ENCODE measurements around the gene ATG5.

Gene ATG5

GRCh38 chr6:106325336-106326178 lies at the start of gene ATG5:
Gene ATG5 (minus strand): TSS chr6:106325760. CDS start chr6:106316208, 9,552 bp downstream.
- intact Hi-C loops (cut with DNase I) = no loop called here
- peak; percentile 96 to 100 (median 99) for DNase-seq

DNA sequence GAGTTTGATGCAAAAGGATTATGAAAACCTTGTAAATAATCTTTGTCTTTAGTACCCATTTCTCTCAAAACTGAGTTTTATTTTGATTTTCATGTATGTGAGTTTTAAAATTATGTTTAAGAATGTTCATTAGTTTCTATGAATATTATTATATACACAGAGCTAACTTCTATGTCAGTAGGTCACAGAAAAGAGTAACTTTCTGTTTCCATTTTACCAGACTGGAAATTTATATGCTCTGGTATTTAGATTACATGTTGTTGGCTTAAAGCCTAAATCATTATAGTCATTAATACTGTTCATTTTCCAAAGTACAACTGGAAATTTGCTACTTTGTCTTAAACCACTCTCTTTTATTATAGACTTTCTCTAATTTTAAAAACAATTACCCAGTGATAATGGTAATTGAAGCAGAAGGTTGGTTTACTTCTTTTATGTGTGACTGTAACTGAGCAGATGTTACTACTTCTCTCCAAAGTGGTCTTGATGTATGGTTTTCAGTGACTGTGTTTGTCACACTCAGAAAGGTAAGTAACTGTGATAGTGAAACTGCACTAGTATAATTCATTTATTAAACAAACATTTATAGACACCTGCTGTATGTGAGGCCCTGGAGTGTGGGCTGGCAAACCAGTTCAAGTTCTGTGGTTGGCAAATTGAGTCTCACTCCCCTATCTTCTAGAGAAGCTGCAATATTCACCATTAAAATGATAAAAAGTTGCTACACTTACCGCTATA lies 48.1 kb upstream of the ATG5 start:
- intact Hi-C loops (cut with DNase I) = no loop called here
- no peak for DNase-seq

DNA sequence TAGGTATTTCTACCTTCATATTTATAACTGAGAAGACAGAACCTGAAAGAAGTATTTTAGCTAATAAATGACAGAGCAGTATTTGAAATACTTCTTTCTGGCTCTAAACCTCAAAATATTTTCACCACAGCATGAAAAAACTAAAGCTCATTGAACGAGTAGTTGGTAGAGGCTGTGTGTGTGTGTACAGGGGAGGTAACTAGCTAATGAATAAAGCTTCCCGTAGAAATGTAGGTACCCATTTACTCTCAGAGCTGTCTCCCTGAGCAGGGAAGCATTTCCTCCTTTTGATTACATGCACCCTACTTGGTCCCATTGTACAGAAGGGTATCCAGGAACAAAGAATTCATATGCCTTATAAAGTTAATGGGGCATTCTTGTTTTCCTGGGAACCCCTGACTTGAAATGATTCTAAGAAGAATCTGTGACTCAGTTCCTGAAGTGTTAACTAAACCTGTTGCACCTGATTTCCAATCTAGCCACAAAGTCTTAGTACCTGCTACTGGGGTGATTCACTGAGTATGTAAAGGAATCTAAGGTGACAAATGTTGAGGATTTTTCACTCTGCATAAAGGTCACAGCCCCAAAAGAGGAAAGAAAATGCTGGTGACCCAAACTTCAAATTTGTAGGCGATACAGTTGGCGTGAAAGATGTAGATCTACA lies 47.4 kb upstream of the ATG5 start:
- DNase-seq = no peak
- intact Hi-C loops (cut with DNase I) = no loop called here

DNA sequence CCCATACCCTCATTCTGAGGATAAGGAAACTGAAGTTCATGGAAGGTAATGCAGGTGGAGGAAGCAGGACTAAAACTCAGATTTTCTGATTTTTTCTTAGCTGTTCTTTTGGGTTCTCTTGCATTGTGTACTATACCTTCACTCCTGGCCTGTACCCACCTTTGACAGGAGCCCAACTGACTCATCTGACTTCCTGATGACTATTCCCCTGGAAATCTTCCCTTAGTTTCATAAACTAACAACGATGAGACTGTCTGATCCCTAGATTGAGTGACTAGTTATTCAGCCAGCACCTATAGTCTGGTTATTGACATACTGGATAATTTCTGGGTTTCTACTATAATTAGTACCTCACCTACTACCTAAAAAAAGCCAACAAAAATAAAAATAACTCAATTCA lies 45.1 kb upstream of the ATG5 start:
- DNase-seq = no peak
- intact Hi-C loops (cut with DNase I) = no loop called here

DNA sequence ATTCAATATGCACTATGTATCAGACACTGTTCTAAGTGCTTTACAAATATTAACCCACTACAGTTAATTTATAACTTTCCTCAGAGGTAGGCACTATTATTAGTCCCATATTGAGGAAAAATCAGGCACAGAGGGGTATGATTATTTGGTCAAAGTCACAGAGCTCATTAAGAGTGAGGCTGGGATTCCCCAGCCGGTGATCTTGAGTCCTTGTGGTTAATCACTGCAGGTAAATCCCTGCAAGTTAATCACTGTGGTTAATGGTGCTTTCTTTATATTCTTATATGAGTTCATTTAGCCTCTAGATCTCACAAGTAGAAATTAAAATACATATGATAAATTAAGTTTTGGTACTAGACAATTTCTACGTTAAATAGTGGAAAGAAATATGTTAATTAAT lies 44.2 kb upstream of the ATG5 start:
- intact Hi-C loops (cut with DNase I) = no loop called here
- no peak for DNase-seq

GRCh38 chr6:106363401-106364138 lies 38.0 kb upstream of the ATG5 start:
- no peak for DNase-seq
- intact Hi-C loops (cut with DNase I) = no loop called here

- peak in 10 of 42 donors; percentile 2 to 44 (median 10) for DNase-seq
Measured at GRCh38 chr6:106360989-106361430, 35.5 kb upstream of the ATG5 start.

GRCh38 chr6:106360410-106360988 lies 34.9 kb upstream of the ATG5 start, which contains the start of gene CRYBG1:
Gene CRYBG1 (plus strand): TSS chr6:106360717. CDS start chr6:106360909, 192 bp downstream.
- intact Hi-C loops (cut with DNase I) = no loop called here

More at GRCh38 chr6:106360989-106361430, 35.5 kb upstream of the ATG5 start:
- intact Hi-C loops (cut with DNase I) = no loop called here

DNA sequence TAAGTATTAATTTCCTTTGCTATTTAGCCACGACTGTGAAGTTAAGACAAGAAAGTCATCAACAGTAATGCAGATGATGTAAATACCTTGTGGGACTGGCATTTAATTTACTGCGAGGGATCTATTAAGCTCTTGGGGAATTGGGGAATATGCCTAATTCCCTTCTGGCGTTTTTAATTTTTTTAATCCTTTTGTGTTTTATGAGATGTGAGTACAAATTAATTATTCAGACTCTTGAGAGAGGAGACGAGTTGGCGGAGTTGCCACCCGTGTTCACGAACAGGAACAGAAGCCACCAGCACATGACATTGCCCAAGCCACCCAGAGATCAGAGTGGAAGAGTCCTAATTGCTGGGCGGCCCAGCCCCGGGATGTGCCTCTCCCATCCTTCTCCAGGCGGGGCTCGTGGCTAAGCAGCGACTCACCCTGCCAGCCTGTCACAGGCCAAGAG lies 34.4 kb upstream of the ATG5 start:
- intact Hi-C loops (cut with DNase I) = no loop called here
- peak in 1 of 42 donors; percentile 38 for DNase-seq

More at GRCh38 chr6:106360410-106360988, 34.9 kb upstream of the ATG5 start, which contains the start of gene CRYBG1:
- DNase-seq = peak in 40 of 42 donors; percentile 12 to 76 (median 52)

GRCh38 chr6:106356378-106356777 lies 30.8 kb upstream of the ATG5 start:
- intact Hi-C loops (cut with DNase I) = no loop called here
- no peak for DNase-seq

DNA sequence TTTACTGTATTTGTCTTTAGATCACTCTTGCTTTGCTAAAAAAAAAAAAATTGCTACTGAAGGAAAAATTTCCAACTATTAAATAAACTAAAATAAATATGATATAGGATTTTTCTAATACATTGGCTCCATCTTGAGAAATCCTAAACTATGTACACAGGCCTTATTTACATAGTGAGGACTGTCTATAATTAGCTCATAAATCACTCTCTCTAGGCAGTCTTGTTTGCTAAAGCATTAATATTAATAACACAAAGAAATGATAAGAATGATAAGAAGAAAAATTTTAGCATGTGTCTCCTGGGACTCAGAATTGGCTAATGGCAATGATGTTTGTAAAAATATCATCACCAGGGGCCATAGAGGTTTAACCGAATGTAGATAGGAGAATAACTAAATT lies 21.7 kb upstream of the ATG5 start:
- DNase-seq = no peak
- intact Hi-C loops (cut with DNase I) = no loop called here

GRCh38 chr6:106339334-106340029 lies 13.9 kb upstream of the ATG5 start:
- intact Hi-C loops (cut with DNase I) = loop anchor here (10.0 kb wide), 1 partner anchor 225 kb away; no protein-coding TSS in a partner anchor
- DNase-seq = peak in 41 of 42 donors; percentile 3 to 84 (median 54)

GRCh38 chr6:106334646-106335448 lies 9.3 kb upstream of the ATG5 start:
- intact Hi-C loops (cut with DNase I) = loop anchor here (10.0 kb wide), 1 partner anchor 230 kb away; no protein-coding TSS in a partner anchor
- DNase-seq = peak in 38 of 42 donors; percentile 7 to 69 (median 32)

DNA sequence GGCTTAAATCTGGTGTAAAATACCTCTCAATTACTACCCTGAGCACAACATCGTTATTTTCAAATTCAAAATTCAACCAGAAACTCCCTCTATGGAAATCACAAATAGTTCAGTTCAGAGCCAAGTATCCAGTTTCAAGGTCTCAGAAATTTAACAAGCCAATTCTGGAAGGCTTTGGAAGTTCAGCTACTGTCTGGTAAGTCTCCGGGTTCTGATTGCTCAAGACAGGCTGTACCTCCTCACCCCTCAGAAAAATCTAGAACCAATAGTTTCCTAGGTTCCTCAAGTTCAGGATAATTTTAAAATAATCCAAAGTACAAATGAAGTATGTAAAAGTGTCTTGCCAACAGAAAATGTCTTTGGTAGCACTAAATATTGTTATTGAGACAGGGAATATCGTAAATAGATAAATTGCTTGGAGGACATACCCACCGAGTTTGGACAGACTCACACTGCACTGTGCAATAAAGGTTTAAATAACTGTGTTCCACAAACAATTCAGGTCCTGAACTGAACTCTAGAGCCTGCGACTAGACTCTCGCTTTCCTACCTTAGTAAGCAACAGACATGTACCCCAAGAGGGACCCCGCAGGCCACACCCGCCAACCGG lies 729 bp downstream of the ATG5 start:
- DNase-seq = no peak
- intact Hi-C loops (cut with DNase I) = no loop called here

DNA sequence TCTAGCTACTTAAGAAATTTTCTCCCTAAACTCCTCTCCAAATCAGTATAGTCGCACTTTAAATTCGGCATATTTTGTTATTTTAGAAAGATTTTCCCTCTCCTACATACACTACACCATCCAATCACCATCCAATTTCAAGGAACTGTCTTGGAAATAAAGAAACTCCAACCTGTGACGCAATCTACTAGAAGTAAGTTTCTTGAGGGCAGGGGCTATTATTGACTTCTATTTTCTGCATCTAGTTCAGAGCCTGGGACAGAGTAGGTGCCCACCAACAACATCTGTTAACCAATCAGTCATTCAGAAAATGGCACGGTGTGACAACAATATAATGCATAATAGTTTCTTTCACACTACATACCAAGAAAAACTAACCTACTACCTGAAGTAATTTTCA lies 3.6 kb downstream of the ATG5 start:
- intact Hi-C loops (cut with DNase I) = no loop called here
- no peak for DNase-seq

- intact Hi-C loops (cut with DNase I) = no loop called here
- DNase-seq = no peak
Measured at GRCh38 chr6:106318851-106319250, 6.7 kb downstream of the ATG5 start.
